Fibroblast of skin of left quadriceps (primary cell): ENCODE data around the gene ACBD4.

Source experiments
- DNase-seq, 2 experiments: peaks; one replicate each; pipeline ENCODE4 v3.0.0-alpha.2; 2013; ENCODE audit warnings: low read depth in 2 of 2

The ACBD4 gene

DNA sequence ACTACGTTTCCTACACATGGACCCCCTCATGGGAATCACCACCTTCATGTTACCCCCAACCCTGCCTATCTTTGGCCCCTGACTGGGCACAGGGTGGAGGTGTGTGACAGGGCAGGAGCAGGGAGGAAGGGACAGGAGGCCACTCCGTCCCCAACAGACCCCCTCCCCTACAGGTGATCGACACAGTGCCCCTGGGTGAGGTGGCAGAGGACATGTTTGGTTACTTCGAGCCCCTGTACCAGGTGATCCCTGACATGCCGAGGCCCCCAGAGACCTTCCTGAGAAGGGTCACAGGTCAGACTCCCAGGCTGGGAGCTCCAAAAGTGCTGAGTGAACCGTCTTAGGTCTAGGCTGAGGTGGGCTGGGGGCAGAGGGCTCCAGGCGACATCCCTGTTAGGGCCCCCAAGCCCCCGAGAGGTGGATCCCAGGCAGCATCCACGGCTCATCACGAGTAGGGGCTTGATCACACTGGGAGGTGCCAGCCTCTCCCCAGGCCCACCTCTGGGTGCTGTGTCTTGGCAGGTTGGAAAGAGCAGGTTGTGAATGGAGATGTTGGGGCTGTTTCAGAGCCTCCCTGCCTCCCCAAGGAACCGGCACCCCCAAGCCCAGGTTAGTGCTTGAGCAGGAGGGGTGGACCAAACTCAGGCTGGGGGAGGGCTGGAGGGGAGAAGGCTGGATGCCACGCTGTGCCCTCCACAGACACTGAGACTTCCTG, 1.5 kb downstream of the ACBD4 start:
- DNase-seq: no peak

DNA sequence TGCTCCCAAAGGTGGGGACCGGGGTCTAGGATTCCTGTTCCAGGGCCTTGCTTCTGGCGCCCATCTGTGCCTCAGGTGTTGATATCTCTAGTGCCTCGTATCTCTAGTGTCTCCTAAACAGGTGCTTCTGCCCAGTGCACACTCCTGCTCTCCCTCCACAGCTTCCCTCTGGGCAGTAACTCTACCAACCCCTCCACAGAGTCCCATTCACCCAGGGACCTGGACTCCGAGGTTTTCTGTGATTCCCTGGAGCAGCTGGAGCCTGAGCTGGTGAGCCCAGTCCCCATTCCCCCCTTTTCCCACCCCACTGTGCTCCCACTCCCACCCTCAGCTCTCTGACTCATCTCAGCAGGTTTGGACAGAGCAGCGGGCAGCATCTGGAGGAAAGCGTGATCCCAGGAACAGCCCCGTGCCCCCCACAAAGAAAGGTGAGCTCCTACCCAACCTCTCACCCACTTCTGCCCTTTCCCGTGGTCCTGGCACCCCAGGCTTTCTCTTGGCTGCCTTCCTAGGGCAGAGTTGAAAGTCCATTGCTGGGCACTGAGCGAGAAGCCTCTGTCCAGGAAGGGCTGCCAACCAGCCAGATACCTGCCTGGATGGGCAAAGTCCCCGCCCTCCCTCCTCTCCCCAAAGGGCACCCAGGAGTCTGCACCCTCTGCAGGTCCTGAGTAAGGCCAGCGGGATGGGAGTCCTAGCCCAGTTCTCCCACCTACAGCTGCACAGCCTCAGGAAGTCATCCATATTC, 2.2 kb downstream of the ACBD4 start:
- DNase-seq: no peak

DNA sequence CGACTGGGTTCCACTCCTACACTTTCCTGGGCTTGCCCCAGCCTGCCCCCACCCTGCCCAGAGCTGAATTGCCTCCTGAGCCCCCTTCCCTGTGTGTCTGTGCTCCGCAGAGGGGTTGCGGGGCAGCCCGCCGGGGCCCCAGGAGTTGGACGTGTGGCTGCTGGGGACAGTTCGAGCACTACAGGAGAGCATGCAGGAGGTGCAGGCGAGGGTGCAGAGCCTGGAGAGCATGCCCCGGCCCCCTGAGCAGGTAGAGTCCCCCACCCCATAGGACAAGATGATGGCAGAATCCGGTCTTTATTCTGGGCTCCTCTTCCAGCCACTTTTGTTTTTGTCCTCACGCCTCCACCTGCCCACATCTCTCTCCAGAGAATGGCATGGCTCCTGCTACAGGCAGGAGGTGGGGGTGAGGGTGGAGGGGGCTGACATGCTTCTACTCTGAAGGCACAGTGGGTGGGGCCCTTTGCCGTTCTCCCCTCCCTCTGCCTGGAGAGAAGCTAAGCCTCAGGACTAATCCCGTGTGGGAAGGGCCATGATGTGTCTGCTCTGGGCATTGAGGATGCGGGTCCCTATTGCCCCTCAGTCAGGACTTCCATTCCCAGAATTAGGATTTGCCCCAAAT, 3.5 kb downstream of the ACBD4 start:
- no peak for DNase-seq

DNA sequence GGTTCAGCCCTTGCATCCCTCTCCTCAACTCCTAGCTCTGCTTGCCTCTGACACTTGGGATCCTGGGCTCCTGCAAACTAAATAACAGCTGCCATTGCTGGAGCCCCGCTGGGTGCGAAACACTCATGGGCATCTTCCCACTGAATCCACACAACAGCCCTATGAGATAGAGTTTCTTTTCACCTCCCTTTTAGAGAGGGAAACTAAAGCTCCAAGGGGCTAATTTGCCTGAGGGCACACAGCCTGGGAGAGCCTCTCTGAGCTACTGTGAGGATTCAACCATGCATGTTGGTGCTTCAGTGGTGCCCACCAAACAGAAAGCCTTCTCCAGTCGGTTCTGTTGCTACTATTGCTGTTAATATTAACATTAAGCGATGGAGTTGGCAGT, 4.0 kb downstream of the ACBD4 start:
- no peak for DNase-seq

DNA sequence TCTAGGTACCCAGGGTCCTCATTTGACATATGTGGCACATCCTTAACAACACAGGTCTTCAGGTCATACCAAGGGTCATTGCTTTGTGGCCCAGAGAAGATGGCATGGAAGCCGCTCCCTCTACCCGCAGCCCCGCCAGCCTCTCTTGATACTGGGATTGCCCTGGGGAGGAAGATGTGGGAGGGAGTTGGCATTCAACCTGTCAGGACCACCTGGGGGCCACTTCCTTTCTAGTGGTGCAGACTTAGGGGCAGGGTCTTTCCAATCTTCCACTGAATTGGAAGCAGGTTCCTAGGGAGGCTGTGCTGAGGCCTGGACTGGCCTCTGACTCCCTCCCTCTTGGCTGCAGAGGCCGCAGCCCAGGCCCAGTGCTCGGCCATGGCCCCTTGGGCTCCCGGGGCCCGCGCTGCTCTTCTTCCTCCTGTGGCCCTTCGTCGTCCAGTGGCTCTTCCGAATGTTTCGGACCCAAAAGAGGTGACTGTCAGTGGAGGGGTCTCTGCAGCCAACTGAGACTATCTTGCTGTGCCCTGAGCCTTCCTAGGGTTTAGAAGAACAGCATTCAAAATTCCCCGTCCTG, 7.7 kb downstream of the ACBD4 start:
- DNase-seq: no peak

DNA sequence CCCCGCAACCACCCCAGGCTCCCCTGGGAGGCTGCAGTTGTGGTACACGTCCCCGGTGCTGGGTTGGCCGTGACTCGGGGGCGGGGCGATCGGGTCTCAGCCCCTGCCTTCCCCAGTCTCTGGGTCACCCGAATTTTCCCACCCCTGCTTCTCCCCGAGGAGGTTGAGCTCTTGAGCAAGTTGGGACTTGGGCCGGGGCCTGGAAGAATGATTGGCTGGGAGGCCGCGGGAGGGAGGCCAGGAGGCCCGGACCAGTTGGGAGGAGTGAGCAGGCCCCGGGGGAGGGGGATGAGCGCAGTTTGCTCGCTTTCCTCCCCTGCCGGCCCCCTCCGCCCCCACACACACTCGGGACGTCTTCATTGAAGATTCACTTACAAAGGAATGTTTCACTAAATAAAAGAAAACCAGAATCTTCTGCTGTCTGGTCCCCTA, 8.3 kb downstream of the ACBD4 start:
- peak; percentile 78 to 81 for DNase-seq

DNA sequence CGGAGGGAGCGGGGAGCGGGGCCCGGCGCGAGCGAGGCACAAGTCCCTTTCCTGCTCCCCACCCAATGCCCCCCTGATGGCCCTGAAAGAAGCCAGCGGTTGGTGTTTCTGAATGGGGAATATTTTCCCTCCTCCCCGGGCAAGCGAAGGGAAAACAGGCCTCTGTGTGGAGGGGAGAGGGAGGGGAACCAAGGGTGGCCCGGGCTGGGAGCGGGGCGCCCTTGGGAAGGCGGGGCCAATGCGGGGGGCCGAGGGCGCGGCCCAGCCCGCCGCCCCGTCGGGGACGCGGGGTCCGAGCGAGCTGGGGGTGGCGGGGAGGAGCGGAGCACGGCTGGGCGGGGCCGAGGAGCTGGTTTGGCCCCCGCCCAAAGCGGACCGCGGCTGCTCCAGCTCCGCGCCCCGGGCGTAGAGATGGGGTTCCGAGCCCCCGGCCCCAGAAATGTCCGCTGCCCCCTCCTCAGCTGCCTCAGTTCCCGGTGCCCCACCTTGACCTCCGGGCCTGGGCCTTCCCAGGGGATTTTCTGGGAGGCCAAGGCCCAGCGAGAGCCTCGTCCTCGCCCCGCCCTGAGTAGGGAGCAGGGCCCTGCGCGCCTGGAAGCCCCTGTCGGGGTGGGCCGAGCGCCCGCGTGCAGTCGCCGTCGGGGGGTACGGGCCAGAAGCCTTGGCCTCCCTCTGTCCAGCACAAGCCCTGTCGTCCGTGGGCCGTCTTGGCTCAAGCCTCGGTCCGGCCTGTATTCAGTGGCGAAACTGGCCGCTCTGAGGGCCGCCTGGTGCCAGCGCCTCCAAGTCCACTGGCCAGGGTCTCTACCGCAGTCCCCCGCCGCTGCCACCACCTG, 8.9 kb downstream of the ACBD4 start:
- no peak for DNase-seq

DNA sequence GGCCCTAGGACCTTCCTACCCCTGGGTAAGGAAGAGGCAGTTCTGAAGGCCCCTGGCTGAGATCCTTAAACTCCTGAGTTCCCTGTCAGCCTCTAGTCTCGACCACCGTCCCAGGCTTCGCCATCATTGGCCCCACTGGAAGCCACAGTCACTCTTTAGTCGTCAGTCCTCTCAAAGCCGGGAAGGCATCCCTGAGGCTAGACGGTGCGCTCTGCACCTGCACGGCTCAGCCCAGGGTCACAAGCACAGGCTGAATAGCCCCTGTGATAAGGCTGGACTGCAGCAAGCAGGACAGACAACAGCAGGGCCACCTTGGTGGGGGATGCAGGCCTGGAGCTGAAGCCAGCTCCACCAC, 9.5 kb downstream of the ACBD4 start:
- no peak for DNase-seq

DNA sequence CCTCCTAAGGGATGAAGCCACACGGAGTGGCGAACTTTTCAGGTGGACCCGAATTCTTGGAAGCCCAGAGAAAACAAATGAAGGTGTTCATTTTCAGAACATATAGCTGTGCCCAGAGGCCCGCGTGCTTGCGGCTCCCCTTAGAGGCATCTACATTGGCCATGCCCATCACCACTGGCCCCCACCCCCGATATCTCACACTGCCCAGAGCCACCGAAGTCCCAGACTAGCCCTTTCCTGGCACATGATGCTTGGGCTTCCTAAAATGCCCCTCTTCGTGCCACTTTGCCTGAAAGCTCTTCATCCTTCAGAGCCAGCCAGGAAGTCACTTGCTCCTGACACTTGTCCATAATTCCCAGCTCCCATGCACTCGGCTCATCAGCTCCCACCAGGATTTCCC, 10.7 kb downstream of the ACBD4 start:
- DNase-seq: no peak

DNA sequence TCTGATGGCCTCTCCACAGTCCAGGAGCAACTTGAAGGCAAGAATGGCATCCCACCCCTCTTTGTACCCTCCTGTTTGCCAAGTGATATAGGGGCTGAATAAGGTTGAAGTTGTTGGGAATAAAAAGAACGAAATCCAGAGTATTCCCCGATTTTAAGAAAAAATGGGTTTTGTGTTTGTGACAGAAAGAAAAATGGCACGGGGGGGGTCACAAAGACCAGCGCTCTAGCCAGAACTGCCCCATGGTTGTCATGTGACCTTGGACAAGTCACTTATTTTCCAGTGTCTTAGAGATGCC, 11.1 kb downstream of the ACBD4 start:
- no peak for DNase-seq

DNA sequence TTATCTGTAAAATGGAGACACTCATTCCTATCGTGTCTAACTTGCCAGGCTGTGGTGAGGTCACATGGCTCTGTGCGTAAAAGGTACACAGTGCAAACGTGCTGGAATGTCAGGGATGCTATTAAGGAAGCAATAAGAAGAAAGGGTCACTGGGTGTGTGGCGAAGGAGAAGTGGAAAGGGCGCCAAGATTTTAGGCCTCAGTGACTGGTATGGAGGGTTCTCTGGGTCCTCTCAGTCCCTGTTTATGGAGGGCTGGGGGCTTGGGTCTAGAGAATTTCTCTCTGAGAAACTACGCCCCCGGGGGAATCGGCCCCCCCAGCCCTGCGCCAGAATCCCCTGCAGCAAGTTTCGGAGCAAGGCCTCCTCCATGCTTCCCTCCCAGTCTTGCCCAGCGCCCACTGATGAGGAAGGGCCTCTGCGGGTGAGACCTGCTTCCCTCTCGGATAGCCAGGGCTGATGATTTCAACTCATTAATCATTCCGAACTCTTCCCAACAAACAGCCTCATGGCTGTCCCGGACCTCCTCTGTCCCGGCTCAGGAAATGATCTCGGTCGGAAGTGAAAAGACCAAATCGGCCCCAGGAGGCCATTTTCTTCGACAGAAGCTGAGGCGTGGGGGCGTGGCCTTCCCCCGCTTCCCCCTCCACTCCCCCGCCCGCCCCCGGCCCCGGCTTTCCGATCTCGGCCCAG, 11.5 kb downstream of the ACBD4 start:
- DNase-seq: no peak

DNA sequence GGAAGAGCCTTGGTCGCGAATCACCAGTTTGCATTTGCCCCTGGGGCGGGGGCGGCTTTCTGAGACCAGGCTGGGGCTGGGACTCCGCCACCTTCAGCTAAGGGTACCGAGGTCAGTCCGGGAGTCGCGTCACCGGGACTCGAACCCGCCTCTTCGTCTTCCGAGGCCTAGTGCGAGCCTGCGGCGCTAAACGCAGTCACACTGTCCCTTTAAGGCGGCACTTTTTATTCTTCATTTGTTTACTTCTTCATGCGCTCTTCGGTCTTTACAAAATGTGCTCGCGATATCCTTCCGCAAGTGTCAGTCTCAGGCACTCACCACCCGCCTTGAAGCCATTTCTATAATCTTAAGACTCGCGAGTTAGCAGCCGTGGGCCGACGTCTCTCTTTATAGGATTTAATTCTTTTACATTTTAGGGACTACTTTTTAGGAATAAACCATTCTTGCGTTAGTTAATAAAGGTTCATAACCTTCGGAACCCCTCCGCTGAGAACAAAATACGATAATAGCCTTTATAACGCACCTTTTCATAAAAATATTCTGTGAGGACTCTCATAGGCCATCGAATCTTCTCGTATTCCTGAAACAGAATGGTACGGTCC, 12.2 kb downstream of the ACBD4 start:
- peak; percentile 96 for DNase-seq

DNA sequence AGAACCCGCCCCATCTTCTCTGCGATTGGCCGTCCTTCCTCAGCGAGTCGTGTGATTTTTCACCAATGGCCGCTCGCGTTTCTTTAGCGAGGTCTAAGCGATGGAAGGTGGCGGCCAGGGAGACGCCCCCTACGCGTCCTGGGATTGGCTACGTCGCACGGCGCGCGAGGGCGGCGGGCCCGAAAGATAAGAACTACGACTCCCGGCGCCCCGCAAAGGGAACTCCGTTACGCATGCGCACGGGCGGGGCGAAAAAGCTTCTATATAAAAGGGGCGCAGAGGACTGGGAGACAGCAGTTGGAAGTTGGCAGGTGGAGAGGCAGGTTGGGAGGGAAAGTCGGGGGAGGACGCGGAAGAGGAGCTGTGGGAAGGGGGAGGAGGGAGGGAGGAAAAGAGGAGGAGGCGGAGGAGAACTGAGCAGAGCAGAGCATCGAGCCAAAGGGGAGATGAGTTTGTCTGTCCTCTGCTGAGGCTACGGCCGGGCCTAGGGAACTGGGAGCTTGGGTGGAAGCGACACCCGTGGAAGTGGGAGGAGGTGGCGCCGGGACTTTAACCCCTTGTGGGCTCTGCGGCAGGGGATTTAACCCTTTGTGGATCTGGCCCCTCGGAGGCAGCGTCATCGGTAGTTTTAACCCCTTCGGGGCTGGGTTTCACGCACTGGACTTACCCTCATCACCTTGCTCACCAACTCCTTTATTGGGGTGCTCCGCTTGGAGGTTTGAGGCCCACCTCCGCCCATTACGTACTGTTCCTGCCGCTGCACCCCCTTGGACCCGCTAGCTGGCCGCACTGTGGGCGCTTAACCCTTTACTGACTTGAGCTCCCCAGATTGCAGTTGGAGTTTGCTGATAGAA, 12.9 kb downstream of the ACBD4 start, which contains the start of gene HEXIM1:
Gene HEXIM1, plus strand, starts transcription at position 293 of the 854 bp plus-strand sequence. CDS start 716 bp downstream, outside the sequence.
- DNase-seq: peak; percentile 100

DNA sequence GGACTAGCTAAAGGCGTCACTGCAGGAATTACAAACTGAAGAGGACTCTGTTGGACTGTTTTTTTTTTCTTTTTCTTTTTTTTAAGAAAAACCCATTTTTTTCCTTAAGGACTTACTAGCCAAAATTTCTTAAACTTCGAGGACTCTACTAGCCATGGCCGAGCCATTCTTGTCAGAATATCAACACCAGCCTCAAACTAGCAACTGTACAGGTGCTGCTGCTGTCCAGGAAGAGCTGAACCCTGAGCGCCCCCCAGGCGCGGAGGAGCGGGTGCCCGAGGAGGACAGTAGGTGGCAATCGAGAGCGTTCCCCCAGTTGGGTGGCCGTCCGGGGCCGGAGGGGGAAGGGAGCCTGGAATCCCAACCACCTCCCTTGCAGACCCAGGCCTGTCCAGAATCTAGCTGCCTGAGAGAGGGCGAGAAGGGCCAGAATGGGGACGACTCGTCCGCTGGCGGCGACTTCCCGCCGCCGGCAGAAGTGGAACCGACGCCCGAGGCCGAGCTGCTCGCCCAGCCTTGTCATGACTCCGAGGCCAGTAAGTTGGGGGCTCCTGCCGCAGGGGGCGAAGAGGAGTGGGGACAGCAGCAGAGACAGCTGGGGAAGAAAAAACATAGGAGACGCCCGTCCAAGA, 13.7 kb downstream of the ACBD4 start:
- no peak for DNase-seq

DNA sequence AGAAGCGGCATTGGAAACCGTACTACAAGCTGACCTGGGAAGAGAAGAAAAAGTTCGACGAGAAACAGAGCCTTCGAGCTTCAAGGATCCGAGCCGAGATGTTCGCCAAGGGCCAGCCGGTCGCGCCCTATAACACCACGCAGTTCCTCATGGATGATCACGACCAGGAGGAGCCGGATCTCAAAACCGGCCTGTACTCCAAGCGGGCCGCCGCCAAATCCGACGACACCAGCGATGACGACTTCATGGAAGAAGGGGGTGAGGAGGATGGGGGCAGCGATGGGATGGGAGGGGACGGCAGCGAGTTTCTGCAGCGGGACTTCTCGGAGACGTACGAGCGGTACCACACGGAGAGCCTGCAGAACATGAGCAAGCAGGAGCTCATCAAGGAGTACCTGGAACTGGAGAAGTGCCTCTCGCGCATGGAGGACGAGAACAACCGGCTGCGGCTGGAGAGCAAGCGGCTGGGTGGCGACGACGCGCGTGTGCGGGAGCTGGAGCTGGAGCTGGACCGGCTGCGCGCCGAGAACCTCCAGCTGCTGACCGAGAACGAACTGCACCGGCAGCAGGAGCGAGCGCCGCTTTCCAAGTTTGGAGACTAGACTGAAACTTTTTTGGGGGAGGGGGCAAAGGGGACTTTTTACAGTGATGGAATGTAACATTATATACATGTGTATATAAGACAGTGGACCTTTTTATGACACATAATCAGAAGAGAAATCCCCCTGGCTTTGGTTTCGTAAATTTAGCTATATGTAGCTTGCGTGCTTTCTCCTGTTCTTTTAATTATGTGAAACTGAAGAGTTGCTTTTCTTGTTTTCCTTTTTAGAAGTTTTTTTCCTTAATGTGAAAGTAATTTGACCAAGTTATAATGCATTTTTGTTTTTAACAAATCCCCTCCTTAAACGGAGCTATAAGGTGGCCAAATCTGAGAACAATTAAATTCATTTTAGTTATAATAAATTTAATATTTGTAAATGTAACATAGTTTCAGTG, 14.5 kb downstream of the ACBD4 start:
- no peak for DNase-seq

DNA sequence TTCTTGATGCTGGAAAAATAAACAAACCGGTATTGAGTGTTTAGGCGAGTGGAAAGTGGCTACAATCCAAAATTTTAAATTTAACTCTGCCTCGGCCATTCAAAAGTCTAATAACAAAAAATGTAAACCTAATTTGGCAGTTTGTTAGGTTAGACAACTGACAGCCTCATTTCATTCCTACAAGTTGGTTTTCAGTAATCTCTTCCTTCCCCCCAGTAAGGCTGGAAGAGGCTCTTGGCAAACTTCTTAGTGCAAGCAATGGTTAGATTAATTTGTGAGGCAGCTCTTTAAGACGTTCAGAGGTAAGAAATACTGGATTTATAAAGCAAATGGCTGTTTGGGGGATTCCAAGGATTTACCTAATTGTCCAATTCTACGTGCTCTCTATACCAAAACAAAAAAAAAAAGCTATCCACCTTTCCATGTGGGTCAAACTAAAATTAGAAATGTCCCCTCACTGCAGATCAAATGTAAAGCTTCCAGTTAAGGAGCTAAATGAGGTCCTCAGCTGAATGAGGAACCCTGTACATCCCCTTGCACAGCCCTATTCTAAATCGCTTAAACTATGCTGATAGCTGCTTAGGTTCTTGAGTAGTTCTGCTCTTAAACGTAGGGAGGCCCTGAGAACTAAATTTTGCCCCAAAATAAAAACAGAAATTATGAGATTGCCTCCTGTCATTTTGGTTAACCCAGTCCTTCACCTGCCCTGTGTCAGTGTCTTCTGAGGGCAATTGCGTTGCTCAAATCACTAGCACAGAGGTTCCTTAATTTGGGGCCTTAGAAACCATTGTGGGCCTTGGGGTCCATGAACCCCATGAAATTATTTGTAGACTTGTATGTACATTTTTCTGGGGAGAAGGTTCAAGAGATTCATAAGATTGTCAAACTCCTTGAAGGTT, 15.7 kb downstream of the ACBD4 start:
- no peak for DNase-seq

DNA sequence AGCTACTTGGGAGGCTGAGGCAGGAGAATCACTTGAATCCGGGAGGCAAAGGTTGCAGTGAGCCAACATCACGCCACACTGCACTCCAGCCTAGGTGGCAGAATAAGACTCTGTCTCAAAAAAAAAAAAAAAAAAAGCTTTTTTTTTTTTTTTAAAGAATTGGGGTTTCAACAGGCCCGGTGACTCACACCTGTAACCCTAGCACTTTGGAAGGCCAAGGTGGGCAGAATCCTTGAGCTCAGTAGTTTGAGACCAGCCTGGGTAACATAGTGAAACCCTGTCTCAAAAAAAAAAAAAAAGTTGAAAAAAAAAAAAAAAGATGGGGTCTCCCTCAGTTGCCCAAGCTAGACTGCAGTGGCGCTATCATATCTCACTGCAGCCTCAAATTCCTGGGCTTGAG, 19.5 kb downstream of the ACBD4 start:
- no peak for DNase-seq
